Measurements from ENCODE around the gene KLF6.

Gene KLF6

GRCh38 chr10:3812141-3812540, 27.1 kb upstream of the KLF6 start:
- peak overlapping the region; percentile 70 to 85 for H3K27ac ChIP-seq
- TF ChIP-seq CTCF (IDR thresholded peaks at IDR 0.05): no peak
- peak overlapping the region; percentile 52 for H3K4me3 ChIP-seq
- DNase-seq (ENCODE audit: low spot score): no peak

GRCh38 chr10:3811291-3811870, 26.4 kb upstream of the KLF6 start:
- no peak for DNase-seq (ENCODE audit: low spot score)
- no peak for TF ChIP-seq CTCF (IDR thresholded peaks at IDR 0.05)
- Histone ChIP-seq H3K27ac (peak overlapping the region; percentile 70 to 85), H3K4me3 (peak overlapping the region; percentile 52)

DNA sequence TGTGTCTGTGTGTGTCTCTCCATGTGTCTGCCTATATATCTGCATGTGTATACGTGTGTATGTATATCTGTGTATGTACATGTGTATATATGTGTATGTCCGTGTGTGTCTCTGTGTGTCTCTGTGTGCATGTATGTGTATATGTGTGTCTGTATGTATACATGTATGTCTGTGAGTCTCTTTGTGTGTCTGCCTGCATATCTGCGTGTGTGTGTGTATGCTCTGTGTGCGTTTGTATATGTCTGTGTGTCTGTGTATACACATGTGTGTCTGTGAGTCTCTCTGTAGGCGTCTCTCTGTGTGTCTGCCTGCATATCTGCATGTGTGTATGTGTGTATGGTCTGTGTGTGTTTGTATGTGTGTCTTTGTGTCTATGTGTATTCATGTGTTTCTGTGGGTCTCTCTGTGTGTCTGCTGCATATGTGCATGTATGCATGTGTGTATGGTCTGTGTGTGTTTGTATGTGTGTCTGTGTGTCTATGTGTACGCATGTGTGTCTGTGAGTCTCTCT, 23.7 kb upstream of the KLF6 start:
- Histone ChIP-seq H3K27ac (peak overlapping the region; percentile 35 to 91), H3K4me3 (no peak overlapping the region)
- no peak for TF ChIP-seq CTCF (IDR thresholded peaks at IDR 0.05)
- DNase-seq (ENCODE audit: low spot score): no peak

DNA sequence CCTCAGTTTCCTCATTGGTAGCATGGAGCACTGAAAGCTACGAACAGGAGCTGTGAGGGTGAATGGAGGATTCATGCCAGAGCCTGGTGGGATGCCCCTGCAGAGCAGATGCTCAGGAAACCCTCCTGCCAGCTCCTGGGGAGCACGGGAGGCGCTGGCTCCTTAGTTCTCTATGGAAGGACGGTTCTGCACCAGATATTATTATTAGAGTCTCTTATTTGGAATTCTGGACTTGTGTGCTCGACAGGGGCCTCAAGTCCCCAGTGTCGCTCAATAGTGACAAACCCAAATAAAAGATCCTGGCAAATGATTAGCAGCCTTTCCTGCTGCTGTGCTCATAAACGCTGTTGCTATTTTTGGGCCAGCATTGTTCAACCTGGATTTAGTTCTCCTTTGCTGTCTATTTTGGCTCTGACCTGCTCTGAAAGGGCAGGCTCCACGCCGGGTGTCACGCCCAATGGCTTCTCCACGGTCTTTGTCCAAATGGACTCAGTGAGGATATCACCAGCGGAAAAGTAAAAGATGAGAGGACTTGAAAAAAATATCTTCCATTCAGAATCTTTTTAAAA, 23.0 kb upstream of the KLF6 start:
- H3K27ac ChIP-seq: peak overlapping the region; percentile 35 to 91
- TF ChIP-seq CTCF (IDR thresholded peaks at IDR 0.05): no peak
- no peak overlapping the region for H3K4me3 ChIP-seq
- DNase-seq (ENCODE audit: low spot score): no peak

DNA sequence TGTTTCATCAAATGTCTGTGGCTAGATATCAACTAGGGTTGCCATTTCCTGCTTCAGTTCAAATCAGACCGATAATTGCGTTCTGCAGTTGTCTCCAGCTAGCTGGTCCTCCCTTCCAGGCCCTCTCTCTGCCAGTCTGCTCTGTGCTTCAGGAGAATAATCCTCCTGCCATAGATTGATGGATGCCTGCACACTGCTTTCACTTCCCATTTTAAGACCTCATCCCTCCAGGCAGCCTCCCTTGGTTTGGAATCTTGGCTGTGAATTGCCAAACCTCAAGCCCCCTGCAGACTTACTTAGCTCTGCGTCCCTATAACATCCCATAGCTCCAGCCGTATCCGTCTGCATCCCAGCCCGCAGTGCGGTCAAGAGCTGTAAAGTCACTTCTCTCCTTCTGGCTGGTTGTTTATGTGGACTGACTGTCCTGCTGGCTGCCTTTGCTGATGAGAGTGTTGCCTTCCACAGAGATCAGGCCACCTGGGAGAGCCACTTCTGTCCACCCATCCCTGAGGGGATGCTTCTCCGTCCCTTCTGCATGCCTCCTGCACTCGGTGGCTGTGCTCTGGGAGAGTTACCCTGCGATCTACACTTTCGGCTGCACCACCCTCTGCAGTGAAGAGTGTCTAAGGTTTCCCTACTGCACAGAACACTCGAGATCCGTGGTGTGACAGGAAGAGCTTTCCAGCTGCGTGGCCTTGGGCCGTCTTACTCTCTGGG, 22.4 kb upstream of the KLF6 start:
- no peak for TF ChIP-seq CTCF (IDR thresholded peaks at IDR 0.05)
- no peak for DNase-seq (ENCODE audit: low spot score)
- peak overlapping the region; percentile 49 to 91 for H3K27ac ChIP-seq
- no peak overlapping the region for H3K4me3 ChIP-seq

GRCh38 chr10:3806603-3807002, 21.6 kb upstream of the KLF6 start:
- peak overlapping the region; percentile 49 to 91 for H3K27ac ChIP-seq
- no peak for DNase-seq (ENCODE audit: low spot score)
- H3K4me3 ChIP-seq: no peak overlapping the region
- TF ChIP-seq CTCF (IDR thresholded peaks at IDR 0.05): no peak
